Right cardiac atrium (tissue), 5 donors: Measurements from ENCODE around the gene COQ5. TPM values are rescaled to one million over a fixed set of nuclear protein-coding genes. Genes with fewer than 3 reads are reported as not detected.
"Not testable (repeated sequence)": the region's sequence is repeated elsewhere in the genome, so short reads cannot be mapped to it uniquely, and the experiment has no call there.

ENCODE experiments used
- ATAC-seq, 2 donors: fragments of 200-7000 bp; cut with Tn5 transposase; one replicate each; pipeline versions ENCODE4 v1.8.0 to v1.9.1; 2020; ENCODE audit warnings: moderate library complexity in 2 of 2, mild to moderate bottlenecking in 1 of 2
- DNase-seq, 3 donors: peaks; one replicate each; pipeline ENCODE4 v3.0.0-alpha.2; 2020
- H3K27ac ChIP-seq: one replicate; pipeline ENCODE4 v1.5.1; 2013; ENCODE audit warnings: mild to moderate bottlenecking, low read length, control low read depth, moderate library complexity
- H3K27me3 ChIP-seq: one replicate; pipeline ENCODE4 v1.6.1; 2013; ENCODE audit not compliant: control insufficient read depth, insufficient read depth
- H3K4me1 ChIP-seq: one replicate; pipeline ENCODE4 v1.6.1; 2013; ENCODE audit warnings: low read length; ENCODE audit not compliant: control insufficient read depth, insufficient read depth
- H3K4me3 ChIP-seq: one replicate; pipeline ENCODE4 v1.5.1; 2013; ENCODE audit warnings: low read length, control low read depth
- H3K9me3 ChIP-seq: one replicate; pipeline ENCODE4 v1.6.1; 2013; ENCODE audit warnings: low read length; ENCODE audit not compliant: control insufficient read depth
- WGBS: extraction: QIAGEN DNeasy Blood & Tissue Kit; methylation state at CpG from one replicate; pipeline ENCODE4 v1.1.7; 2013; 5-methylcytosine and 5-hydroxymethylcytosine counted together
- intact Hi-C, 4 donors: fragments of 100-400 bp; cut with DNase I; formaldehyde crosslinking; loops; one replicate each; pipeline versions ENCODE4 v1.11.0 to v1.14.0; 2022 to 2023
- polyA plus RNA-seq: library from polyadenylated mRNA; stranded (reverse); fragments of 200-250 nt; gene quantifications from one replicate; pipeline ENCODE4 v1.2.3, GENCODE V29; 2013
- total RNA-seq, 4 donors: library from RNA; stranded (reverse); fragmentation: NEBNext Ultra II Directional; extraction: Animal tissue kit (Norgen Biotek cat#: 25700); gene quantifications; one replicate each; pipeline ENCODE4 v1.2.1, GENCODE V29; 2021
- donor health status: healthy with polysubstance abuse.
- donor health status: DM: no; HTN: yes; CAD: no.
- donor health status: DM: no; HTN: no; CAD: no.
- donor health status: DM: no; HTN: yes; CAD: no; lungs with severe emphysema.
- donor health status: DM: yes; HTN: yes; CAD: no.

The COQ5 gene
- total and polyA plus RNA-seq, 5 donors: 26.2 to 40.5 (median 28.1) TPM

GRCh38 chr12:120540445-120540844 lies 11.5 kb upstream of the COQ5 start:
- DNase-seq: no peak
- Histone ChIP-seq H3K4me3 (no peak overlapping the region), H3K4me1 (peaks cover 17% of the 10 kb centered on the region), H3K27ac (peak overlapping the region; percentile 86), H3K9me3 (no peaks in the 10 kb centered on the region), H3K27me3 (no peaks in the 10 kb centered on the region)
- WGBS: 7% methylated on average over 3 of the region's 3 CpGs
- intact Hi-C loops: no loop called here
- peak; percentile 62 to 70 for ATAC-seq

- no peaks in the 10 kb centered on the region for H3K27me3 ChIP-seq
- H3K9me3 ChIP-seq: no peaks in the 10 kb centered on the region
- H3K4me1 ChIP-seq: peaks cover 16% of the 10 kb centered on the region
- H3K4me3 ChIP-seq: no peak overlapping the region
- DNase-seq: no peak
- intact Hi-C loops: loop anchor here in 1 of 4 donors (10.0 kb wide), 1 partner anchor 65 kb away; no protein-coding TSS in a partner anchor
- 54% methylated on average over 1 of the region's 1 CpG for WGBS
- no peak for ATAC-seq
- H3K27ac ChIP-seq: peak overlapping the region; percentile 86
Observed at GRCh38 chr12:120539303-120539702, 10.3 kb upstream of the COQ5 start.

GRCh38 chr12:120538281-120539156 lies 9.6 kb upstream of the COQ5 start:
- 10% methylated on average over 6 of the region's 6 CpGs for WGBS
- Histone ChIP-seq H3K4me3 (peak overlapping the region; percentile 59), H3K27me3 (no peaks in the 10 kb centered on the region), H3K4me1 (peaks cover 16% of the 10 kb centered on the region), H3K9me3 (no peaks in the 10 kb centered on the region), H3K27ac (peak overlapping the region; percentile 61)
- intact Hi-C loops: loop anchor here in 1 of 4 donors (10.0 kb wide), 1 partner anchor 64 kb away; no protein-coding TSS in a partner anchor
- DNase-seq (peak; percentile 66 to 83 (median 81)), ATAC-seq (peak; percentile 71 to 74)

GRCh38 chr12:120537856-120538220 lies 8.9 kb upstream of the COQ5 start:
- H3K4me1 ChIP-seq: peaks cover 16% of the 10 kb centered on the region

GRCh38 chr12:120536064-120536791 lies 7.3 kb upstream of the COQ5 start:
- Histone ChIP-seq H3K27ac (peak overlapping the region; percentile 56), H3K4me1 (peaks cover 10% of the 10 kb centered on the region), H3K9me3 (no peaks in the 10 kb centered on the region), H3K27me3 (no peaks in the 10 kb centered on the region), H3K4me3 (peak overlapping the region; percentile 64)
- intact Hi-C loops: loop anchor here in 1 of 4 donors (10.0 kb wide), 1 partner anchor 61 kb away; no protein-coding TSS in a partner anchor
- ATAC-seq: no peak
- WGBS: 42% methylated on average over 13 of the region's 13 CpGs
- no peak for DNase-seq

More at GRCh38 chr12:120537856-120538220, 8.9 kb upstream of the COQ5 start:
- peak overlapping the region; percentile 89 for H3K27ac ChIP-seq
- intact Hi-C loops: loop anchor here in 1 of 4 donors (10.0 kb wide), 1 partner anchor 63 kb away; no protein-coding TSS in a partner anchor
- no peak for ATAC-seq
- WGBS: 33% methylated on average over 4 of the region's 4 CpGs
- peak overlapping the region; percentile 59 for H3K4me3 ChIP-seq
- DNase-seq: no peak
- H3K27me3 ChIP-seq: no peaks in the 10 kb centered on the region
- H3K9me3 ChIP-seq: no peaks in the 10 kb centered on the region

GRCh38 chr12:120534703-120535655 lies 6.0 kb upstream of the COQ5 start:
- H3K27me3 ChIP-seq: no peaks in the 10 kb centered on the region
- peak overlapping the region; percentile 80 for H3K27ac ChIP-seq
- no peaks in the 10 kb centered on the region for H3K9me3 ChIP-seq
- DNase-seq (peak; percentile 28 to 71 (median 71)), ATAC-seq (peak; percentile 26 to 42)
- intact Hi-C loops: loop anchor here in 1 of 4 donors (10.0 kb wide), 1 partner anchor 60 kb away; no protein-coding TSS in a partner anchor
- H3K4me1 ChIP-seq: peaks cover 10% of the 10 kb centered on the region
- peak overlapping the region; percentile 64 for H3K4me3 ChIP-seq
- 1% methylated on average over 52 of the region's 52 CpGs for WGBS

- peak within 1 kb of the TSS; percentile 80 for H3K27ac ChIP-seq
- H3K4me3 ChIP-seq: peak within 1 kb of the TSS; percentile 64
- intact Hi-C loops: loop anchor here in 1 of 4 donors (10.0 kb wide), 1 partner anchor 59 kb away; no protein-coding TSS in a partner anchor
- H3K4me1 ChIP-seq: peaks cover 5% of the 10 kb centered on the region
- DNase-seq (peak; percentile 67 to 88 (median 88)), ATAC-seq (peak; percentile 82 to 86)
- no peaks in the 10 kb centered on the region for H3K27me3 ChIP-seq
- whole genome bisulfite sequencing: under 1% methylated on average over 43 of the region's 43 CpGs
- H3K9me3 ChIP-seq: no peaks in the 10 kb centered on the region
Observed at GRCh38 chr12:120534203-120534702, 5.3 kb upstream of the COQ5 start, which contains the start of gene RNF10. Gene RNF10, plus strand, starts transcription at chr12:120534356. Its CDS starts 456 bp downstream, at chr12:120534812.

- Histone ChIP-seq H3K4me3 (no peak overlapping the region), H3K27ac (no peak overlapping the region), H3K4me1 (peaks cover 4% of the 10 kb centered on the region), H3K27me3 (no peaks in the 10 kb centered on the region), H3K9me3 (no peaks in the 10 kb centered on the region)
- DNase-seq: no peak
- ATAC-seq: no peak
- intact Hi-C loops: loop anchor here in 1 of 4 donors (10.0 kb wide), 1 partner anchor 58 kb away; no protein-coding TSS in a partner anchor
- WGBS: 78% methylated on average over 4 of the region's 4 CpGs
Observed at GRCh38 chr12:120532701-120533238, 3.8 kb upstream of the COQ5 start.

- not testable (repeated sequence) for H3K27ac ChIP-seq, H3K4me3 ChIP-seq, H3K27me3 ChIP-seq, H3K9me3 ChIP-seq, DNase-seq, H3K4me1 ChIP-seq, ATAC-seq
- intact Hi-C loops: loop anchor here in 1 of 4 donors (10.0 kb wide), 1 partner anchor 56 kb away; no protein-coding TSS in a partner anchor
Observed at GRCh38 chr12:120530418-120530761, 1.4 kb upstream of the COQ5 start.
